ENCODE data around the gene JMJD4. TPM values are rescaled to one million over a fixed set of nuclear protein-coding genes. Genes with fewer than 3 reads are reported as not detected.

The JMJD4 gene
- total RNA-seq, 1 experiment from 2014 or later, result 10.9 TPM

GRCh38 chr1:227769047-227769935, 34.2 kb upstream of the JMJD4 start:
- DNase-seq (ENCODE audit: low read depth), result no peak

DNA sequence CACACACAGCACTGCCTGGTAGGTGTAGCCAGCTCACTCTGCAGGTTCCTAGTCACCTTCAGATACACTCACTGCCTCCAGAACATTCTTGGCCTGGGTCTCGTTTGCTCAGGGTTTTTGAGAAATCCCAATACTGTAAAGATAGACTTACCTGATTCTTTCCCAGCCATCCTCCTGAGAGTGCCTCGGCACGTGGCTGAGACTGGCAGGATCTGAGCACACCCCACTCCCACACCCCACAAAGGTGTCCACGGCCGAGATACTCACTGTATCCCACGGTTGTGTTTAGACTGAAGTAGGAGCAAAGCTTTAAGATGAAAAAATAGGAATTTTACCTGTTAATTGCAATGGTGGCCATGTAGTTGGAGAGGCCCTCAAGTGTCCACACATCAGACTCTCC, 33.5 kb upstream of the JMJD4 start:
- no peak for DNase-seq (ENCODE audit: low read depth)

- no peak for DNase-seq (ENCODE audit: low read depth)
These were observed 33.0 kb upstream of the JMJD4 start for GRCh38 chr1:227768125-227768439.

GRCh38 chr1:227767401-227768124, 32.5 kb upstream of the JMJD4 start:
- no peak for DNase-seq (ENCODE audit: low read depth)

- DNase-seq (ENCODE audit: low read depth), result no peak
These were observed 31.7 kb upstream of the JMJD4 start for GRCh38 chr1:227766653-227767277.

DNA sequence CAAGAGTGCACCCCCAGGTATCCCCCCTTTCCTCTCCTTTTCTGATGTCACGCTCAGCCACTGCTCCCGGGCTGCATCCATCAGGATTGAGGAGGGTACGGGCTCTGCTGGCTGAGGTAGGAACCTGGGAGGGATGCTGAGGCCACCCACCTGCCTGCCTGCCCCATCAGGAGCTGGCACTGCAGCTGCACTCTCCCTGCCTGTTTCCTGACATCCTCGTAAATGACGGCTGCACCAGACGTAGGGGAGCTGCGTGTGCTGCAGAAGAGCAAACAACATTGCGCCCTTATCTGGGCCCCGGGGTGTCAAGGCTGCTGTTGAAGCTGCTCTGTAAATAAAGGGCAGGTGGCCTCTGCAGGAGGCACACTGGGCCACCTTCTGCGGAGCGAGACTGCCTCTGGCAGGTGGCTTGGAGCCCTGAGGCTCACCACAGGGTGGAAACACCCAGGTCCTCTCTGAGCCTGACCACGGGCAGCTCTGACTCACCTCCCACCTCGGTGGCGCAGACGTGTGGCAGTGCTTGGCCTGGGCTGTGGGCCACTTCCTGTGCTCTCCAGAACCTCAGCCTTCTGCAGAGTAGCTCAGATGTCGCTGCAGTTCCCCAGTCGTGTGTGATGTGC, 31.0 kb upstream of the JMJD4 start:
- DNase-seq (ENCODE audit: low read depth), result peak; percentile 91

- no peak for DNase-seq (ENCODE audit: low read depth)
These were observed 30.3 kb upstream of the JMJD4 start for GRCh38 chr1:227765261-227766014.

GRCh38 chr1:227764019-227764391, 28.9 kb upstream of the JMJD4 start:
- DNase-seq (ENCODE audit: low read depth), result peak; percentile 95

DNA sequence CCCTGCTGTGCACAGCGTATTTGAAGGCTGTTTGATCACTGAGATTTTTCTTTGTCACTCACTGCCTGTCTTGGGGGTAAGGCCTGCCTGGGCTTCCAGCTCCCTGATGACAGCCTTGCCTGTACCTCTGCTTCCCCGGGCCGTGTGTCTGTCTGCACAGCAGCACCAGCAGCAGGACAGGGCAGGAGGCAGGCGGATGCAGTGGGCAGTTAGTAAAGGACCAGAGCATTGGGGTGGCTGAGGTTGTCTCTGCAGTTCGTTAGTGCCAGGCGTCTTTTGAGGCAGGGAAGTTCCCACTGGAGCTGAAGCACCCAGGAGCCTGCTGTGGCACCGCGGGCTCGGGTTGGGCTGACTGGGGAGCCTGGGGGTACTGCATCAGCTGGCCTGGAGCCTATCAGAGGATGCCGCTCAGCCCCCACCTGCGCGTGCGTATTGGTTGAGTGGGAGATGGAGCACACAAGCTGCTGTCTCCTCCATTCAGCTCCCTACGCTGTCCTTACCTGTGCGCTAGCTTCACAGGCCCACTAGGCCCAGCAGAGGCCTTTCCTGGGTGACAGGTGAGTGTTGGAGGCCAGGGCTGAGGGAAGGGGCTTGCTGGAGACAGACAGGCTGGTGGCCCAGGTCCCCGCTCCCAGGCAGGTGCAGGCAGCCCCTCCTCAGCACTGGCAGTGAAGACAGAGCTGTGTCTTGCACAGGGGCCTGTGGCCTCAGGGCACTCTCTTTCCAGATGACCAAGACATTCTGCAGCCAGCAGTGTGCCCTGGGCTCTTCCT, 28.3 kb upstream of the JMJD4 start:
- DNase-seq (ENCODE audit: low read depth), result peak; percentile 29

- DNase-seq (ENCODE audit: low read depth), result peak; percentile 97
These were observed 27.3 kb upstream of the JMJD4 start for GRCh38 chr1:227762231-227762911.

GRCh38 chr1:227761621-227762230, 26.6 kb upstream of the JMJD4 start:
- DNase-seq (ENCODE audit: low read depth), result no peak

DNA sequence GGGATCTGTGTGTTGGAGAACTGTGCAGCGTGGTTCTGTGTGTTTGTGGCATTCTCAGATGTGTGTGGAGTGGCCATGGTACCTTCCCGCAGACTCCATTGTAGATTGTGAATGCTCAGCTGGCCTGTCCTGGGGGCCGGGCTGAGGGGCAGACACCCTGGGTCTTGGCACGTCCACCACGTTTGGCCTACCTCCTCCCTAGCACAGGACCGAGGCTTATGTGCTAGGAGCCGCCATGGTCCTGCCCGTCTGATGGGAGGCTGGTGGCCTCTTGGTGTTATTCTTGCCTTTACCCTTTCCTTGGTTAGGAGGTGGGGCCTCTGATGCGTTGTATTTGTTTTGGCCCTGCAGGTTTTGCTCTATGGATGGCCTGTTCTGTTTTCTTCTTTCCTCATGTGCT, 25.3 kb upstream of the JMJD4 start:
- DNase-seq (ENCODE audit: low read depth), result no peak

DNA sequence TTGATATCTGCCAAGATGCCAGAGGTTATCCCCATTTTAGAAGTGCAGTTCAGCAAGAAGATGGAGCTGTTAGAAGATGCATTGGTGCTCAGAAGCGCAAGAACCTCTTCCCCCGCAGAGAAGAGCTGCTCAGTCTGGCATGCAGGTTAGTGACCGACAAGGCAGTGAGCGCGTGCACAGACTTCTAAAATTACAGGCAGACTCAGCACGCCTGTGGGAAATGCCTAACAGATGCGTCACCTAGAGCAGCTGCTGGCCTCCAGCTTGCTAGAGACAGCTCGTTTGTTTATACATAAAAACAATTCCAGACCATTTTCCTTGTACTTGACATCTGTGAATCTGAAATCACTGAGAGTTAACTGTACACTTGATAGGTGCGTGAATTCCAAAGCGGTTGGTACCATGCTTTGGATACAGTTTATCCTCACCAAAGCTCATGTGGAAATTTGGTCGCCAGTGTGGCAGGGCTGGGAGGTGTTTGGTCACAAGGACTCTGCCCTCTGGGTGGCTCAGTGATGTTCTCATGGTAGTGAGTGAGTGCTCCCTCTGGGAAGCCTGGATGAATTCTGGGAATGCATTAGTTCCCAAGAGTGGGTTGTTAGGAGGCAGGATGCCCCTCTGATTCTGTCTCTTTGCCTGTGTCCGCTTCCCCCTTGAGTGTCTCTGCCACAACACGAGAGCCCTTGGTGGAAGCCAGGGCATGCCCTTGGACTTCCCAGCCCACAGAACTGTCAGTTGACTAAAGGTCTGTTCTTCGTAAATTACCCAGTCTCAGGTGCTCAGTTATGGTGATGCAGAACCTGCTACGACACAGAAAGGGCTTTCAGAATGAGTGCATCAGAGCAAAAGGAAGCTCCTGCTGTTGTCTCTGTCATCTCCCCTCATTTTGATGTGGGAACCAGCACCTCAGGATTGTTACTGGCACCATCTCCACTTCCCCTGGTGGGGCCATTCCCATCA, 24.5 kb upstream of the JMJD4 start:
- peak; percentile 98 for DNase-seq (ENCODE audit: low read depth)

GRCh38 chr1:227758366-227758765, 23.3 kb upstream of the JMJD4 start:
- no peak for DNase-seq (ENCODE audit: low read depth)

DNA sequence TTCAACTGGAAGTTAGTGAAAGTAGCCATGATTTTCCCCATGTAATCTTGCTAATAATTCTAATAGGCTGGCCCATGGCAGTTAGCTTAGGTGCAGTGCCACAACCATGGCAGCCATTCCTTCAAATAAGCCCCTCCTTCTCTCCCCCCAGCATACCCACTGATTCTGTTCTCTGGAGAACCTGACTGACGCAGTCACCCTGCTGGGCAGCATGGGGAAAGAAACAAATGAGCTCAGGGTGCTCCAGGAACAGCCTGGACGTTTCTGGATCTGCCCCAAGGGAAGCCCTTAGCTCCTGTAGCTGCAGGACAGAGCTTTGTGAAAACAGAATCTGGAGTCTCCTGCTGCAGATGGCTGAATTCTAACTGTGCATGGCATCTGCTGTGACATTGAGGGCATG, 22.7 kb upstream of the JMJD4 start:
- DNase-seq (ENCODE audit: low read depth), result no peak

GRCh38 chr1:227756172-227756959, 21.3 kb upstream of the JMJD4 start:
- no peak for DNase-seq (ENCODE audit: low read depth)

DNA sequence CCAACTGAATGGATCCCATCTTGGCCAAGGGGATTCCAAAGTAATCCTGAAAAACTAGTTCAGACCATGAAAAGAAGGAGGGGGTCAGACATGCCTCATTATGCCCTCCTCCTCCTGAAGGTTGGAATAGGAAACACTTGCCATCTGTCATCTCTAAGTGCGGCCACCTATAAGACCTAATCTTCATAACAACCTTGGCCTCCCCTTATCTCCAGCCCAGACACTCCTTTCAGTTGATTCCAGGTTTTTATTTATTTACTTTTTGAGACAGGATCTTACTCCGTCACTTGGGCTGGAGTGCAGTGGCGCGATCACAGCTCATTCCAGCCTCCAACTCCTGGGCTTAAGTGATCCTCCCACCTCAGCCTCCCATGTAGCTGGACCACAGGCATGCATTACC, 19.9 kb upstream of the JMJD4 start:
- DNase-seq (ENCODE audit: low read depth), result no peak

Measured in RPMI7951 (cell line).